SH-SY5Y (cell line): ENCODE results near the gene MPST.

ENCODE experiments used
- GATA2 ChIP-seq: IDR thresholded peaks from 2 replicates; pipeline ENCODE4 v1.6.1; 2011; ENCODE audit warnings: mild to moderate bottlenecking, low read depth, low read length
- GATA3 ChIP-seq: IDR thresholded peaks from 2 replicates; pipeline ENCODE4 v1.6.1; 2011; ENCODE audit warnings: low read depth, mild to moderate bottlenecking, low read length, moderate library complexity

The MPST gene

GRCh38 chr22:37019309-37020191 lies at the start of gene MPST, which contains the start of gene TST:
Gene MPST (plus strand): TSS chr22:37019742. CDS start chr22:37019837, 95 bp downstream.
Gene TST (minus strand): TSS chr22:37019447. CDS start chr22:37018732, 715 bp downstream.
- TF ChIP-seq GATA3 (no peak), GATA2 (no peak)

- no peak for TF ChIP-seq GATA2
- TF ChIP-seq GATA3, result no peak
These were observed 48.0 kb upstream of the MPST start for GRCh38 chr22:36971341-36972125.

- no peak for TF ChIP-seq GATA3
- TF ChIP-seq GATA2, result no peak
These were observed 42.9 kb upstream of the MPST start for GRCh38 chr22:36976606-36977005.

GRCh38 chr22:36977401-36977861 lies 42.1 kb upstream of the MPST start:
- TF ChIP-seq GATA3, result no peak
- no peak for TF ChIP-seq GATA2

GRCh38 chr22:36977947-36978660 lies 41.4 kb upstream of the MPST start:
- TF ChIP-seq GATA3, result no peak
- TF ChIP-seq GATA2, result no peak

- TF ChIP-seq GATA2 (no peak), GATA3 (no peak)
These were observed 40.3 kb upstream of the MPST start for GRCh38 chr22:36979016-36979910.

GRCh38 chr22:36981247-36981775 lies 38.2 kb upstream of the MPST start:
- no peak for TF ChIP-seq GATA3
- TF ChIP-seq GATA2, result no peak

- TF ChIP-seq GATA3, result no peak
- TF ChIP-seq GATA2, result no peak
These were observed 37.4 kb upstream of the MPST start for GRCh38 chr22:36982136-36982535.

GRCh38 chr22:36985211-36985889 lies 34.2 kb upstream of the MPST start:
- TF ChIP-seq GATA2 (no peak), GATA3 (no peak)

GRCh38 chr22:36986242-36986821 lies 33.2 kb upstream of the MPST start:
- TF ChIP-seq GATA2 (no peak), GATA3 (no peak)

GRCh38 chr22:36988075-36988832 lies 31.3 kb upstream of the MPST start:
- TF ChIP-seq GATA3 (no peak), GATA2 (no peak)
